Peyer's patch (tissue), 4 donors: ENCODE results near the gene PDZD2. TPM values are rescaled to one million over a fixed set of nuclear protein-coding genes. Genes with fewer than 3 reads are reported as not detected.

Source experiments
- DNase-seq, 3 donors: peaks; one replicate each; pipeline ENCODE4 v3.0.0-alpha.2; 2017 to 2019
- H3K27ac ChIP-seq, 4 donors: fragments of 200-600 bp; sonication (generic); one replicate each; pipeline ENCODE4 v1.5.1; 2016 to 2019
- H3K27me3 ChIP-seq, 2 donors: fragments of 200-600 bp; sonication (generic); one replicate each; pipeline ENCODE4 v1.5.1; 2019
- H3K36me3 ChIP-seq, 3 donors: fragments of 200-600 bp; sonication (generic); one replicate each; pipeline ENCODE4 v1.5.1; 2016 to 2019
- H3K4me1 ChIP-seq, 4 donors: fragments of 200-600 bp; sonication (generic); one replicate each; pipeline ENCODE4 v1.5.1; 2016 to 2019
- H3K4me3 ChIP-seq, 4 donors: fragments of 200-600 bp; sonication (generic); 1 replicate in 3 of 4; 2 replicates in 1 of 4; pipeline ENCODE4 v1.5.1; 2016 to 2019; ENCODE audit warnings: mild to moderate bottlenecking in 1 of 4
- H3K9me3 ChIP-seq, 4 donors: fragments of 200-600 bp; sonication (generic); one replicate each; pipeline ENCODE4 v1.5.1; 2016 to 2019; ENCODE audit warnings: mild to moderate bottlenecking in 1 of 4
- POLR2A ChIP-seq, 2 donors: fragments of 450-650 bp; IDR thresholded peaks; one replicate each; pipeline ENCODE4 v1.5.1; 2017; ENCODE audit warnings: antibody characterized with exemption in 2 of 2, mild to moderate bottlenecking in 2 of 2, moderate library complexity in 2 of 2
- total RNA-seq, 4 donors: library from RNA; depleted of rRNA; stranded (reverse); fragments of >200 nt; gene quantifications; one replicate each; pipeline ENCODE4 v1.1.0, GENCODE V29; 2016
- TF ChIP-seq, protein P1 (sequence below), 6 experiments: fragments of 450-650 bp in 4 of 6; fragments of 200-600 bp in 2 of 6; sonication (generic) in 1 of 6; IDR thresholded peaks; one replicate each; pipeline ENCODE4 v1.5.1; 2017 to 2019; ENCODE audit warnings: antibody characterized with exemption in 6 of 6, mild to moderate bottlenecking in 3 of 6, moderate library complexity in 1 of 6

Gene PDZD2
- total RNA-seq, 4 donors from 2014 or later: 0.53 to 7.4 (median 3.0) TPM

DNA sequence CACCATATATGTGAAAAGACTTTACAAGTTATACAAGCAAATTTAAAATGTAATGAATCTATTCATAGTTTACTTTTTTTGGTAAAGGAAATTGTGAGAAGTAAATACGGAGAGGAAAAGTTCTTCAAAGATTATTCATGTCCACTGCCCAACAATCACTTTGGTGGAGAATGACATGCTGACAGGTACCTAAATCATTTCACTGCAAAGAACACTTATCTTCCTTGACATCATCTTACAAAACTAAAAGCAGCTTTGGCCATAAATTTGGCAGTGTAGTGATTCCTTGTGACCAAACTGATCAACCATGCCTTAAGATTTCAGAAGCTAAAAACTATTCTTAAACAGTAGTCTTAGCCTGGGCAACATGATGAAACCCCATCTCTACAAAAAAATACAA lies 492.7 kb downstream of the PDZD2 start:
- H3K36me3 ChIP-seq: peaks cover 0 to 36% (median 0%) of the 10 kb centered on the region in 3 donors
- DNase-seq: no peak
- H3K27ac ChIP-seq: no peak overlapping the region
- H3K4me3 ChIP-seq: no peak overlapping the region
- no peaks in the 10 kb centered on the region for H3K4me1 ChIP-seq
- H3K9me3 ChIP-seq: no peaks in the 10 kb centered on the region
- TF ChIP-seq, protein P1, sequence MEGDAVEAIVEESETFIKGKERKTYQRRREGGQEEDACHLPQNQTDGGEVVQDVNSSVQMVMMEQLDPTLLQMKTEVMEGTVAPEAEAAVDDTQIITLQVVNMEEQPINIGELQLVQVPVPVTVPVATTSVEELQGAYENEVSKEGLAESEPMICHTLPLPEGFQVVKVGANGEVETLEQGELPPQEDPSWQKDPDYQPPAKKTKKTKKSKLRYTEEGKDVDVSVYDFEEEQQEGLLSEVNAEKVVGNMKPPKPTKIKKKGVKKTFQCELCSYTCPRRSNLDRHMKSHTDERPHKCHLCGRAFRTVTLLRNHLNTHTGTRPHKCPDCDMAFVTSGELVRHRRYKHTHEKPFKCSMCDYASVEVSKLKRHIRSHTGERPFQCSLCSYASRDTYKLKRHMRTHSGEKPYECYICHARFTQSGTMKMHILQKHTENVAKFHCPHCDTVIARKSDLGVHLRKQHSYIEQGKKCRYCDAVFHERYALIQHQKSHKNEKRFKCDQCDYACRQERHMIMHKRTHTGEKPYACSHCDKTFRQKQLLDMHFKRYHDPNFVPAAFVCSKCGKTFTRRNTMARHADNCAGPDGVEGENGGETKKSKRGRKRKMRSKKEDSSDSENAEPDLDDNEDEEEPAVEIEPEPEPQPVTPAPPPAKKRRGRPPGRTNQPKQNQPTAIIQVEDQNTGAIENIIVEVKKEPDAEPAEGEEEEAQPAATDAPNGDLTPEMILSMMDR (IDR thresholded peaks at IDR 0.05): no peak
- no peak for TF ChIP-seq POLR2A (IDR thresholded peaks at IDR 0.05)
- H3K27me3 ChIP-seq: no peaks in the 10 kb centered on the region

DNA sequence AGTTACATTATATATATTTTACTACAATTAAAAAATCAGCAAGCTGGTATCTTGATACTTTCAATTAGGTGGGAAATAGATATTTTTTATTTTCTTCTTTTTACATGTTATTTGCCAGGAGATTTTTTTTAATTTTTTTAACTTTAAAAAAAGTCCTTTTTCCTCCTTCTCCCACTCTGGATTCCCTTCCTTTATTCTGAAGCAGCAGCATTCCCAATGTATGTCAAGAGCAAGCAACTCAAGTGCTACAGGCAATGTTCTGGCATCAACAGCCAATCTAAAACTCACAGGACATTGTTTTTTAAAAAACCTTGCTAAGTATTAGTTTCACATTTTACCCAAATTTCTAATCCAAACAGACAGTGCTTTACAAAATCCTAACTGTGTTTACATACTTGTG lies 493.8 kb downstream of the PDZD2 start:
- Histone ChIP-seq H3K4me1 (no peaks in the 10 kb centered on the region), H3K9me3 (no peaks in the 10 kb centered on the region), H3K36me3 (peaks cover 0 to 42% (median 0%) of the 10 kb centered on the region in 3 donors), H3K27me3 (no peaks in the 10 kb centered on the region), H3K27ac (no peak overlapping the region), H3K4me3 (no peak overlapping the region)
- DNase-seq: no peak
- no peak for TF ChIP-seq POLR2A (IDR thresholded peaks at IDR 0.05)
- TF ChIP-seq, protein P1 (IDR thresholded peaks at IDR 0.05): no peak

DNA sequence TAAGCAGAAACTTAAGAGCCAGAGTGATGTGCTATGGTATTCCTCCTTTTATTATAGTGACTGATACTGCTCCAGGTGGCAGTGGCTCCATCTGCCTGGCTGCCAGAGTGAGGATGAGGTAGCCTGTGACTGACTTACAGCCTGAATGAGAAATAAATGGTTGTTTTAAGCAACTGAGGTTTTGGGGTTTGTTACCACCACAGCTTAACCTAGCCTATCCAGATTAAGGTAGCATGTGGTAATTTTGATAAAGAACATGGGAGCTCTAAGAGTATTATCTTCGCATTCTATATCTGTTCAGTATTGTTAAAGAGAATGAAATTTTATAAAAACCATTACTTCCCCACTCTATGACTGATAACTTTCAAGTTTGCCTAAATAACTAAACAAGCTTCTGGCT lies 496.2 kb downstream of the PDZD2 start:
- no peaks in the 10 kb centered on the region for H3K27me3 ChIP-seq
- peaks cover 0 to 42% (median 0%) of the 10 kb centered on the region in 3 donors for H3K36me3 ChIP-seq
- H3K9me3 ChIP-seq: no peaks in the 10 kb centered on the region
- TF ChIP-seq, protein P1 (IDR thresholded peaks at IDR 0.05): no peak
- no peak for TF ChIP-seq POLR2A (IDR thresholded peaks at IDR 0.05)
- no peaks in the 10 kb centered on the region for H3K4me1 ChIP-seq
- H3K27ac ChIP-seq: no peak overlapping the region
- DNase-seq: no peak
- no peak overlapping the region for H3K4me3 ChIP-seq

DNA sequence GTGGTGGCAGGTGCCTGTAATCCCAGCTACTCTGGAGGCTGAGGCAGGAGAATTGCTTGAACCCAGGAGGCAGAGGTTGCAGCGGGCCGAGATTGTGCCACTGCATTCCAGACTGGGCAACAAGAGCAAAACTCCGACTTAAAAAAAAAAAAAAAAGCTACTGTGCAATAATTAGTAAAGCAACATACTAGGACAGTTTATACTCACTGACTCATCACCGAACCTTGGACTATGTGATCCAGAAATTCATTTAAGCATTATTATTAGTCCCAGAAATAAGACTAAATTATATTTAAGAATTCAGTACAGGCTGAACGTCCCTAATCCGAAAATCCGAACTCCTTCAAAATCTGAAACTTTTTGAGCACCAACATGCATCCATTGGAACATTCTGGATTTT lies 497.4 kb downstream of the PDZD2 start:
- no peak overlapping the region for H3K4me3 ChIP-seq
- H3K27ac ChIP-seq: no peak overlapping the region
- H3K36me3 ChIP-seq: peaks cover 0 to 42% (median 0%) of the 10 kb centered on the region in 3 donors
- no peaks in the 10 kb centered on the region for H3K9me3 ChIP-seq
- H3K4me1 ChIP-seq: no peaks in the 10 kb centered on the region
- no peak for DNase-seq
- no peak for TF ChIP-seq POLR2A (IDR thresholded peaks at IDR 0.05)
- TF ChIP-seq, protein P1 (IDR thresholded peaks at IDR 0.05): no peak
- no peaks in the 10 kb centered on the region for H3K27me3 ChIP-seq

DNA sequence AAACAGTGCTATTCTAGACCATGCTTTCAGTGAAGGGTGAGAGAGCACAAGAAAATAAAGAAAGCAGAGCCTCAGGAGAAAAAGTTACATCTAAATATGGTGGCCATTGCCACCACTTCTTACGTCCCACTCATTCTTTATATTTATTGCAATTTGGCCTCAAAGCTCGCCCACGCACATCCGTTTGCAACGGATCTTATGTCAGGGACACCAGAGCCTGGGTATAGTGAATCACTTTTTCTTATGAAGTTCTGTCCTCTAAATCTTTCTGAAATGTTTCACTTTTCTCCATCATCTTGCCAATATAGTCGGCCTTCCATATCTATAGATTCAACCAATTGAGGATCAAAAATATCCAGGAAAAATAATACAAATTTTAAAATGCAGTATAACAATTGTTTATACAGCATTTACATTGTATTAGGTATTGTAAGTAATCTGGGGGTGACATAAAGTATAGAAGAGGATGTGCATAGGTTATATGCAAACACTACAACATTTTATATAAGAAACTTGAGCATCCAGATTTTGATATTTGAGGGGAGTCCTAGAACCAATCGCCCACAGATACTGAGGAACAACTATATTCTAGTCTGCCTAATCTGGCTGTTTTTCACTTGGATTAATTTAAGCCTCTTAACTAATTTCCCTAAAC lies 500.0 kb downstream of the PDZD2 start:
- Histone ChIP-seq H3K27ac (no peak overlapping the region), H3K4me3 (no peak overlapping the region), H3K9me3 (no peaks in the 10 kb centered on the region), H3K27me3 (no peaks in the 10 kb centered on the region), H3K4me1 (no peaks in the 10 kb centered on the region), H3K36me3 (peaks cover 0 to 28% (median 0%) of the 10 kb centered on the region in 3 donors)
- TF ChIP-seq, protein P1 (IDR thresholded peaks at IDR 0.05): no peak
- no peak for TF ChIP-seq POLR2A (IDR thresholded peaks at IDR 0.05)
- no peak for DNase-seq
